ENCODE results near the gene GPATCH4. TPM values are rescaled to one million over a fixed set of nuclear protein-coding genes. Genes with fewer than 3 reads are reported as not detected.
A peak's percentile ranks its signal among the peaks of the same experiment; 100 is the strongest.

Gene GPATCH4
- total RNA-seq, 1 donor from 2014 or later: 24.0 TPM

DNA sequence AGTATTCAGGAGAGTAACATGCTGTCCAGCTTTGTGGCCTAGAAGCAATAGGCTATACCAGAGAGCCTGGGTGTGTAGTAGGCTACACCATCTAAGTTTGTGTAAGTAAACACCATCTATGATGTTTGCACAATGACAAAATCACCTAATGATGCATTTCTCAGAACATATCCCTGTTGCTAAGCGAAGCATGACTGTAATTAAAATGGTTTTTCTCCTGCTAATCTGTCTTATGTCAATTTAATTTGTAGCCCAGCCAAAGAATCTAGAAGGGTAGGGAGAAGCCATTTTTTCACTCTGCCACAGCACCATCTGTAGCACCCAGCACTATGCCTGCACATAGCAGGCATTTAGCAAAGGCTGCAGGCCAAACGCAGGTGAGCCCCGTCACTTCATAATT, 23.7 kb downstream of the GPATCH4 start:
- H3K27me3 Mint-ChIP-seq (ENCODE audit: low read depth): no peaks in the 10 kb centered on the region
- H3K27ac Mint-ChIP-seq: peak overlapping the region; percentile 71
- no peak overlapping the region for H3K4me3 Mint-ChIP-seq
- TF ChIP-seq, protein P1, sequence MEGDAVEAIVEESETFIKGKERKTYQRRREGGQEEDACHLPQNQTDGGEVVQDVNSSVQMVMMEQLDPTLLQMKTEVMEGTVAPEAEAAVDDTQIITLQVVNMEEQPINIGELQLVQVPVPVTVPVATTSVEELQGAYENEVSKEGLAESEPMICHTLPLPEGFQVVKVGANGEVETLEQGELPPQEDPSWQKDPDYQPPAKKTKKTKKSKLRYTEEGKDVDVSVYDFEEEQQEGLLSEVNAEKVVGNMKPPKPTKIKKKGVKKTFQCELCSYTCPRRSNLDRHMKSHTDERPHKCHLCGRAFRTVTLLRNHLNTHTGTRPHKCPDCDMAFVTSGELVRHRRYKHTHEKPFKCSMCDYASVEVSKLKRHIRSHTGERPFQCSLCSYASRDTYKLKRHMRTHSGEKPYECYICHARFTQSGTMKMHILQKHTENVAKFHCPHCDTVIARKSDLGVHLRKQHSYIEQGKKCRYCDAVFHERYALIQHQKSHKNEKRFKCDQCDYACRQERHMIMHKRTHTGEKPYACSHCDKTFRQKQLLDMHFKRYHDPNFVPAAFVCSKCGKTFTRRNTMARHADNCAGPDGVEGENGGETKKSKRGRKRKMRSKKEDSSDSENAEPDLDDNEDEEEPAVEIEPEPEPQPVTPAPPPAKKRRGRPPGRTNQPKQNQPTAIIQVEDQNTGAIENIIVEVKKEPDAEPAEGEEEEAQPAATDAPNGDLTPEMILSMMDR (IDR thresholded peaks at IDR 0.05; ENCODE audit: unreplicated experiment): no peak
- DNase-seq (ENCODE audit: low spot score in 2 of 2, unreplicated experiment in 2 of 2): no peak
- H3K4me1 Mint-ChIP-seq: peaks cover 11% of the 10 kb centered on the region
- H3K9me3 Mint-ChIP-seq: no peaks in the 10 kb centered on the region
- H3K36me3 Mint-ChIP-seq: no peaks in the 10 kb centered on the region

DNA sequence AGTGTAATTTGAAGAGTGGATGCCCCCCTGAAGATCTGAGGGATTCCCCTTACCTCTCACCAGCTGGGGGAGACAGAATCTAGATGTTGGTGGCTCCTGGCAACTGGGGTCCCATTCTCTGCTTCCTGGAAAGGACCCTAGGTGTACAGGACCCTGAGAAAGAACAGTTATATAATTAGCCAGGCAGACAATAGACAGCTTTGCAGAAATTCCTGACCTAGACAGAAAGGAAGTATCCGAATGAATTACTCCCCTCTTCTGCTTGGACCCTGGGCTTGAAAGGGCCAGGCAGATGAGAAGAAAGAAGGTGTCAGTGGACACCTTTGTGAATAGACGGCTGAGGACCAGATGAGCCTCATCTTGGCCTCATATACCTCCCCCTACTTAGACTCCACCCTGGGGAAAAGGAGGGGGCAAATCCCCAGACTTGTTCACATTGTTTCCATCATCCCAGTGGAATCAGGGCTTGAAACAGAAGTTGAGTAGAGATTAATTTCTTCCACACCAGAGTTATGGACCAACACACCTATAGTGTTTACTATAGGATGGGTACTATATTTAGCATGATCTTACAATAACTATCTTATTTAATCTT, 27.1 kb downstream of the GPATCH4 start:
- TF ChIP-seq, protein P1 (IDR thresholded peaks at IDR 0.05; ENCODE audit: unreplicated experiment): no peak
- Mint-ChIP-seq H3K36me3 (peaks cover 1% of the 10 kb centered on the region), H3K27me3 (ENCODE audit: low read depth) (no peaks in the 10 kb centered on the region), H3K4me1 (peaks cover 29% of the 10 kb centered on the region), H3K27ac (no peak overlapping the region), H3K4me3 (no peak overlapping the region), H3K9me3 (no peaks in the 10 kb centered on the region)
- DNase-seq (ENCODE audit: low spot score in 2 of 2, unreplicated experiment in 2 of 2): no peak

DNA sequence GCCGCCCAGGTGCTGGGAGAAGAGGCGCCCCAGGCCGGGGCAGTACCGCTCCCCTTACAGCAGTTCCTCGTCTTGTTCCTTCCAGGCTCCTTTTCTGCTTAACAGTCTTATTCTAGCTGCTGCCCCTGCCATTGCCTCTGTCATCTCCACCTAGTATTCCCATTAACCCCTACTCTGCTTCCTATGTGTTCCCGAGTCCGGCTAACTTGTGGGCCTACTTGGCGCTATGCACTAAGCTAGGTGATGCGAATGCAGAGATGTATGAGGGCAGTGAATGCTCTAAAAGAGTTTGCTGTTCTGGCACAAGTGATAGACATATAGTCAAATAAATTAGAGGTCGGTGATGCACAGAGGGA, 28.6 kb downstream of the GPATCH4 start:
- Mint-ChIP-seq H3K27me3 (ENCODE audit: low read depth) (no peaks in the 10 kb centered on the region), H3K27ac (no peak overlapping the region), H3K9me3 (no peaks in the 10 kb centered on the region), H3K36me3 (peaks cover 4% of the 10 kb centered on the region), H3K4me3 (peak overlapping the region; percentile 98), H3K4me1 (peaks cover 24% of the 10 kb centered on the region)
- DNase-seq (ENCODE audit: low spot score in 2 of 2, unreplicated experiment in 2 of 2): no peak
- TF ChIP-seq, protein P1 (IDR thresholded peaks at IDR 0.05; ENCODE audit: unreplicated experiment): no peak

DNA sequence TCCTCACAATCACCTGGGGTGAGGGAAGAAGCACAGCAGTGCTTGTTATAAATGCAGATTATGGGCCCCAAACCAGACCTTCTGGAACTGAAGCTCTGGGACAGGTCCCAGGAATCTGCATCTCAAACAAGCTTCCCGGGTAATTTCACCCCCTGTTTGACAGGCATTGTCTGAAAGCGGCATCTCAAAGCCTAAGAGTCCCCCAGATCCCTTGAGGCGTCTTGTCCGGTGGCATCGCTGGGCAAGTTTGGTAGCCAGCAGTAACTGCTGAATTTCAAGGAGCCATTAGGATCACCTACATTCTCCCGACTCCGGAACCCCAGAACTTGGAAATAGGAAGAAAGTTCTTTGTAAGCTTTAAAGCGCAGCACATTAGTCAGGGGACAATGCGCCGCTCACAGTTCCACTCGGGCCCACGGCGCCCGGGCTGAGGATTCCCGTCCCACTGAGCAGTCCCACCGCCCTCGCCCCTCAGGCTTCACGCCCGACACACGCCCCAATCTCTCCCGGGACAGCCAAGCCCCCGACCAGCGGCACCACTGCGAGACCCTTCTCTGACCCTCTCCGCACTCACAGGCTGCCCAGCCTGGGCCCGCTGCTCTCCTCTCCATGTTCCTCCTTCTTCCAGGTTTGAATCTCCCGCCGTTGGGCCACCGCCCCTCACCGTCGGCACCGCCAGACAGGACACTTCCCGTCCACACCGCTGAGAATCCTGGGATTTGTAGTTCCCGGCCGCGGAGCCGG, 29.2 kb downstream of the GPATCH4 start, which contains the start of gene IQGAP3:
IQGAP3 (minus strand) TSS at position 647 of the 744 bp plus-strand sequence; CDS start at position 611, 36 bp downstream.
- Mint-ChIP-seq H3K4me1 (peaks cover 22% of the 10 kb centered on the region), H3K27ac (peak within 1 kb of the TSS; percentile 92), H3K4me3 (peak within 1 kb of the TSS; percentile 98), H3K9me3 (no peaks in the 10 kb centered on the region), H3K27me3 (ENCODE audit: low read depth) (no peaks in the 10 kb centered on the region), H3K36me3 (peaks cover 4% of the 10 kb centered on the region)
- DNase-seq (ENCODE audit: low spot score in 2 of 2, unreplicated experiment in 2 of 2): peak; percentile 73 to 84
- TF ChIP-seq, protein P1 (IDR thresholded peaks at IDR 0.05; ENCODE audit: unreplicated experiment): no peak

DNA sequence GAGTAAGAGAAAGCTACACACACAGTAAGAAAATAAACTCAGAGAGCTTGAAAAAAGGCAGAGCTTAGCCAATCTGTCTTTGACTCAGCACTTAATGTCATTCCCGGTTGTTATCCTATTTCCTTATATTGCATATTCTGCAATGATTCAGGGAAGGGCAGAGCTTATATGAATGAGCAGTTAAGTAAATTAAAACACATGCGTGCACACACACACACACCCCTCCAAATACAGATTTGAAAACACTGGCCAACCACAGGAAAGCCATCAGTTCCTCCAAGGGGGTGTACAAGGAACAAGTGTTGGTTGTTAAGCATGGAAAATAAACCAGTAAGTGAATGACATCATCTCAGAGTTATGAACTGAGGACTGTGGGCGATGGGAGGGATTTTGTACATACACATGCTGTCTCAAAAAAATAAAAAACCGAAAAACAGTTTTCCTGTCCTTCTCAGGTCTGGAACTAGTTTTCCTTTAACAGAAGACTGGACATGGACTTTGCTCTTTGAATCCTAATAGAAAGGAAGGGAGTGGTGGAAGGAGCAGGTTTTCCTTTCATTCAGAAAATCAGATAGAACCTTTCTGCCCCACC, 29.9 kb downstream of the GPATCH4 start:
- H3K4me3 Mint-ChIP-seq: peak overlapping the region; percentile 98
- peaks cover 22% of the 10 kb centered on the region for H3K4me1 Mint-ChIP-seq
- TF ChIP-seq, protein P1 (IDR thresholded peaks at IDR 0.05; ENCODE audit: unreplicated experiment): no peak
- peaks cover 4% of the 10 kb centered on the region for H3K36me3 Mint-ChIP-seq
- peak overlapping the region; percentile 24 for H3K27ac Mint-ChIP-seq
- no peak for DNase-seq (ENCODE audit: low spot score in 2 of 2, unreplicated experiment in 2 of 2)
- no peaks in the 10 kb centered on the region for H3K9me3 Mint-ChIP-seq
- no peaks in the 10 kb centered on the region for H3K27me3 Mint-ChIP-seq (ENCODE audit: low read depth)
